Stimulated activated naive CD8-positive, alpha-beta T cell treated with anti-CD3 and anti-CD28 coated beads, Interleukin-15, Interleukin-2, amounts not matched to agents 100 U/mL and 50 U/mL, for 24 hours (primary cell): ENCODE data around the gene PVR.
A peak's percentile ranks its signal among the peaks of the same experiment; 100 is the strongest.
"Not testable (repeated sequence)": the region's sequence is repeated elsewhere in the genome, so short reads cannot be mapped to it uniquely, and the experiment has no call there.

Experiments used
- ATAC-seq: fragments of 150-1000 bp; cut with Tn5 transposase; one replicate; pipeline ENCODE4 v1.10.0; 2021
- DNase-seq: peaks from one replicate; pipeline ENCODE4 v3.0.0; 2021

Gene PVR, protein sequence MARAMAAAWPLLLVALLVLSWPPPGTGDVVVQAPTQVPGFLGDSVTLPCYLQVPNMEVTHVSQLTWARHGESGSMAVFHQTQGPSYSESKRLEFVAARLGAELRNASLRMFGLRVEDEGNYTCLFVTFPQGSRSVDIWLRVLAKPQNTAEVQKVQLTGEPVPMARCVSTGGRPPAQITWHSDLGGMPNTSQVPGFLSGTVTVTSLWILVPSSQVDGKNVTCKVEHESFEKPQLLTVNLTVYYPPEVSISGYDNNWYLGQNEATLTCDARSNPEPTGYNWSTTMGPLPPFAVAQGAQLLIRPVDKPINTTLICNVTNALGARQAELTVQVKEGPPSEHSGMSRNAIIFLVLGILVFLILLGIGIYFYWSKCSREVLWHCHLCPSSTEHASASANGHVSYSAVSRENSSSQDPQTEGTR

GRCh38 chr19:44643605-44644401 is at the start of gene PVR:
Gene PVR, plus strand, starts transcription at chr19:44643910. Its CDS starts 187 bp downstream, at chr19:44644097.
- DNase-seq = peak; percentile 72
- ATAC-seq = peak; percentile 84

DNA sequence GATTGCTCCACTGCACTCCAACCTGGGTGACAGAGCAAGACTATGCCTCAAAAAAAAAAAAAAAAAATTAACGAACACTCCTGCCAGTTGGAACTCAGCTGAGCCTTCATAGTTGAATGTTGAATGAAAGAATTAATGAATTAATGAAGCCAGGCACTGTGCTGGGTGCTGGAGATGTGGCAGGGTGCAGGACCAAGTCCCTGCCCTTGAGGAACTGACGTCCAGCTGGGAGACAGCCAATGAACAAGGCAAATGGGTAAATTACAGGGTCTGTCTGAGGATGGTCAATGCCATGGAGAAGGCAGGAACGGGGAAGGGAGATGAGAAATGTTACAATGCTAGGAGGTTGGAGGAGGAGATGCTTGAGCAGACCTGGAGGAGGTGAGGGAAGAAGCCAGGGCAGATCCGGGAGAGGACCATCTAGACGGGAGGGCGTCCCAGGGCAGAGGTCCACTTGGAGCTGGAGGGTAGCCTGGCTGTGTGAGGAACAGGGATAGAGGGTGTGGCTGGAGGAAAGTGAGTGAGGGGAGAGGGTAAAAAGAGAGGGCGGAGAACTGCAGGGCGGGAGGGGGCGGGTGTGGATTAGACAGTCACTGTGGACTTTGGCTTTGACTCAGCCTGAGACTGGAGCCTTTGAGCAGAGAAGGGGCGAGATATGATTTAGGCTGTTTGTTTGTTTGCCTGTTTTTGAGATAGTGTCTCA is 47.1 kb upstream of the PVR start:
- no peak for DNase-seq
- no peak for ATAC-seq

GRCh38 chr19:44597131-44597491 is 46.6 kb upstream of the PVR start:
- ATAC-seq = no peak
- no peak for DNase-seq

- no peak for ATAC-seq
- DNase-seq = no peak
Measured at GRCh38 chr19:44598355-44598754, 45.4 kb upstream of the PVR start.

DNA sequence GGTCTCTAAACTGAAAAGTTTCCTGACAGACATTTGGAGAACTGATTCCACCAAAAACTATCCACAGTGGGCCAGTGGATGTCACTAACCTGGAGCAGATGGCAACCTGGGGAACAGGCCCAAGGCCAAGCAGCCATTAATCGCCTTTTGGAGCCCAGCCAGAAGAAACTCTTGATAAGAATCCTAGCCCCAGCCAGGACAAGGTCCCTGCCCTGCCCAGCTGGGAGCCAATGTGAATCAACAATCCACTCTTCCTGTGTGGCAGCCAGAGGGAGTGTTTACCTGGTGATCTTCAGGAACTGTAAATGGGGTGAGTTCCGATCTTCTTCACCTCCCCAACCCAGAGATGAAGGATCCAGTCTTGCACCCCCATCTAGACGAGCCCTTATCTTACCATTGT is 44.8 kb upstream of the PVR start:
- no peak for ATAC-seq

GRCh38 chr19:44600466-44600865 is 43.2 kb upstream of the PVR start:
- ATAC-seq = no peak

More for the DNA sequence above, 44.8 kb upstream of the PVR start:
- no peak for DNase-seq

DNA sequence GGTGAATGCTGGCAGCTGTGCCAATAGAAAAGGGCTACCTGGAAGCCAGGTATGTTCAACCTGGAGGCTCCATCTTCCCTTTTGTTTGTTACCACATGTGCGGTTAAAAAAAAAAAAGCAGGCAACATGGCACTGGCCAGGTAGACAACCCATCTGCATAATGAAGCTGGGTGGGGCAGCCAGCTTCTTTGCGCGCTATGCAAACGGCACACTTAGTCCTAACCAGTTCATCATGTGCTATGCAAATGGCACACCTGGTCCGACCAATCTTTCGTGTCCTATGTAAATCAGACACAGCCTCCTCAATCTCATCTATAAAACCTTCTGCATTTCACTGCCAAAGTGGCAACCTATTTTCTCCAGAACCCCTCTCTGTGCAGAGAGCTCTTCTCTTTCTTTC is 41.6 kb upstream of the PVR start:
- no peak for ATAC-seq
- DNase-seq = no peak

More at GRCh38 chr19:44600466-44600865, 43.2 kb upstream of the PVR start:
- no peak for DNase-seq

- ATAC-seq (no peak), DNase-seq (no peak)
Measured at GRCh38 chr19:44603201-44603945, 40.3 kb upstream of the PVR start.

GRCh38 chr19:44604241-44604640 is 39.5 kb upstream of the PVR start:
- ATAC-seq (no peak), DNase-seq (no peak)

- no peak for DNase-seq
- no peak for ATAC-seq
Measured at GRCh38 chr19:44605547-44605946, 38.2 kb upstream of the PVR start.

DNA sequence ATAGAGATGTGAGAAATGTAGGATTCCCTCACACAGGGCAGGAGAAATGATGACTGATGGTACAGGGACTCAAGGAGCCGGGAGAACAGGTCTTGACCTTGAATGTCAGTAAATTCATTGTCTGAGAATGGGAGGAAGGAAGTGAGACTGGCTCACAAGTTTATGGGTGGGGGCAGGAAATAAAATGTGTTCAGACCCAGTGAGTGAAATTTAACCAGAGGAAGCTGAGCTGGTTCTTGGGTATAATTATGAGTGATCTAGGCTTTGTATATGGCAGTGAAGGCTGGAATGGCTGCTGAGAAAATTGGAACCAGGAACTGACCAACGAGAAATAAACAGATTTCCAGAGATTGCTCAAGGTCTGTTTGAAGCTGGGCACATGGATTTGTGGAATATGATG is 36.7 kb upstream of the PVR start:
- ATAC-seq (no peak), DNase-seq (no peak)

- no peak for ATAC-seq
- no peak for DNase-seq
Measured at GRCh38 chr19:44607917-44608316, 35.8 kb upstream of the PVR start.

DNA sequence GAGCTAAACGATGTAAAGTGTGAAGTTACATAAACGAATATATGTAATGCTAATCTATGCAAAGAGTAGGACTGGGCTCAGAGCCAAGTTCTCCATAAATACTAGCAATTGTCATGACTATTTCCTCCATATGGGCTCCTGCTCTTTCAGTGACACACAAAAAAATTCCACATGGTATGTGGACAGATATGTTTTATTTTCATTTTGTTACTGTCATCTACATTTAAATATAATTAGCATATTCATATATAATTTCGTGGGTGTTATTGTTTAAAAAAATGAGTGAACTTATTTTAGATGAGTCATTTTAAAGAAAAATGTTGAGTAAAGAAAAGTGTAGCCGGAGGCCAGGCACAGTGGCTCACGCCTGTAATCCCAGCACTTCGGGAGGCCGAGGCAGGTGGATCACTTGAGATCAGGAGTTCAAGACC is 35.3 kb upstream of the PVR start:
- DNase-seq (no peak), ATAC-seq (no peak)

DNA sequence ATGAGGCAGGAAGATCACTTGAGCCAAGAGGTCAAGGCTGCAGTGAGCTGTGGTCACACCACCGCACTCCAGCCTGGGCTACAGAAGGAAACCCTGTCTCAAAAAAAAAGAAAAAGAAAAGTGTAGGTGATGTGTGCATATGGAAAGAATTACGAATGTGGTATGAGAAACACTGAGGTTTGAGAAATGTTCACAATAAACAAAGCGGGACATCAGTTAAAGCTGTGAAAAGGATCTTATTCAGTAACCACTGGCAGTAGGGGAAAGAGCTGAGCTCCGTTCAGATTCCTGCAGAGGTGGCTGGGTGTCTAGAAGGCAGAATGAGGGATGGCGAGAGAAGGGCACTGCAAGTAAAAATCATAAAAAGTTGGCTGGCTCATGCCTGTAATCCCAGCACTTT is 34.5 kb upstream of the PVR start:
- ATAC-seq (no peak), DNase-seq (no peak)

DNA sequence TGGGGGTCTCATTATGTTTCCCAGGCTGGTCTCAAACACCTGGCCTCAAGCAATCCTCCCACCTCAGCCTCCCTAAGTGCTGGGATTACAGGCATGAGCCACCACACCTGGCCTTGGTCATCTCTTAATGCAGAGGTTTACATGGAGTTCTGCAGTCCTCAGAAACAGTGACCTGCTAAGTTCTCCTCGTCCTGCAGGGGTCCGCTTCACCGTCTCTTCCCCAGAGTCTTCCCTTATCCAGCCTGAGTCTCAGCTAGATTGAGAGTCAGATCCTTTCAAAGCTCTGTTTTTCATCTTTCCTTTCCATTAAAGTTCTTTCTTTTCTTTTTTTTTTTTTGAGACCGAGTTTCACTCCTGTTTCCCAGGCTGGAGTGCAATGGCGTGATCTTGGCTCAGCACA is 33.2 kb upstream of the PVR start:
- not testable (repeated sequence) for ATAC-seq, DNase-seq

DNA sequence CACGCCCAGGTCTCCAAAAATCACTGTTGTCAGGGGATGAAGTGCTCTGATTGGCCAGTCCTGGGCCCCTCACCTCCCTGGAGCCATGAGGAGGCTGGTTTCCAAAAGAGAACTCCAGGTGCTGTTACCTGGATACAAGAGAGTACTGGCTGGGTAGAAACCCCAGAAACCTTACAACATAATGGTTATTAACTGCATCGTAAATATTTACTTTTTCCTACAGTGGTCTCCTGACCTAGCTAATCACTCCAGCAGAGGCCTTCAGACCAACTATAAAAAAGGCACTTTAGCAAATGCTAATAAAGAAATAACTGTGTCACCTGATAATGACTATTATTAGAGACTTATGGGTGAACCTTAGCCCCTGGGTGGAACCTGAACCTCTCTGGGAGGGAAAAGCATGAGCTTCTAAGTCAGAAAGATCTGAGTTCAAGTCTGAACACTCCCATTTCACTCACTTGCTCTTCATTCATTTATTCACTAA is 31.9 kb upstream of the PVR start:
- DNase-seq (no peak), ATAC-seq (no peak)

GRCh38 chr19:44613295-44614178 is 30.2 kb upstream of the PVR start, which contains the start of gene IGSF23:
Gene IGSF23, plus strand, starts transcription at chr19:44613563. Its CDS starts 83 bp downstream, at chr19:44613646.
- no peak for ATAC-seq
- DNase-seq = no peak

- ATAC-seq (no peak), DNase-seq (no peak)
Measured at GRCh38 chr19:44614313-44614712, 29.4 kb upstream of the PVR start.

DNA sequence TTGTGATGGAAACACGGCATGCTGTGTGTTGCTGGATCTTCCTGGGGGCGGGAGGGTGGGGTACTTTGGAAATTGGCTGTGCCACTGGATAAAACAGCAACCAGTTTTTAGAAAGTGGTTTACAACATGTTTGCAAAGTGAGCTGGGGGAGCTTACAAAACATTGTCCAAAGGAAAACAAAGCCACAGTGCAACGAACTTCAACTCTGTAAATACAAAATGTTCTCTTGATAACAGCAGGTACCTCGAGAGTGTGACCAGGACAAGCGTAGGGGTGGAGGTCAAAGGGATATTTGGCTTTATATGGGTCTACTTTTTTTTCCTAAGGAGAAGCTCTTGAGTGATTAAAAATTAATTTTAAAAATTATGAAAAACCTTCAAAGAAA is 27.9 kb upstream of the PVR start:
- no peak for DNase-seq

DNA sequence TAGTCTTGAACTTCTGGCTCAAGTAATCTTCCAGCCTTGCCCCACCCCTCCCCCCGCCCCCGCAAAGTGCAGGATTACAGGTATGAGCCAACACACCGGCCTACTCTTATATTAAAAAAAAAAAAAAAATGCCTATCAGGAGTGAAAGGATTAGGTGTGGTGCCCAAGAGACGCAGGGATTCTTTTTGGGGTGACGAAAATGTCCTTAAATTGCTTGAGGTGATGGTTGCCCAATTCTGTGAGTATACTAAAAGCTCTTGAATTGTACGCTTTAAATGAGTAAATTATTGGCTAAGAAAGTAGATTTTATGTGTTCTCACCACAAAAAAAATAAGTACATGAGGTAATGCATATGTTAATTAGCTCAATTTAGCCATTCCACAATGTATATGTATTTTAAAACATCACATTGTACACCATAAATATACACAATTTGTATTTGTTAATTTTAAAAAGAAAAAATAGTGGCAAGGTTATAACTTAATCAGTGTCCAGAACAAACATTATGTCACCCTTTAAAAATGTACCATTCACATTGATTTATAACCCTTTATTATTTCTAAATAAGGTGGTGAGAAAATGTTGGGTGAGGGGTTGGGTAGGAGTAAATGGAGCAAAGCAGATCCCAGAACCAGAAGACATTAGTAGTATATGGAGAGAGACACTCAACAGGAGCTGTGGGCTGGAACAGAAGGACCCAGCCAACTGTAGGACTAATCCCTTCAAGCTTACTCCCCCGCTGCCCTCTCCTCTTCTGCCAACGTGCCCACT is 26.4 kb upstream of the PVR start:
- DNase-seq (no peak), ATAC-seq (no peak)

More for the DNA sequence above, 27.9 kb upstream of the PVR start:
- no peak for ATAC-seq
